T-helper 1 cell treated with Interleukin-12 subunit alpha and Interleukin-12 subunit beta and Interleukin-4 antibody, amounts not matched to agents 30 μg/mL and 1 μg/mL, for 36 hours (primary cell): ENCODE results near the gene HPX.

Experiments used
- H3K27ac Mint-ChIP-seq: one replicate; pipeline ENCODE4 v1.8.0; 2021; ENCODE audit warnings: mild to moderate bottlenecking, mixed read lengths
- H3K27me3 Mint-ChIP-seq: one replicate; pipeline ENCODE4 v1.8.0; 2021; ENCODE audit warnings: low read depth, mixed read lengths
- H3K36me3 Mint-ChIP-seq: one replicate; pipeline ENCODE4 v1.8.0; 2021; ENCODE audit warnings: low read depth, mixed read lengths
- H3K4me1 Mint-ChIP-seq: one replicate; pipeline ENCODE4 v1.8.0; 2021; ENCODE audit warnings: low read depth, mixed read lengths
- H3K4me3 Mint-ChIP-seq: one replicate; pipeline ENCODE4 v1.8.0; 2021; ENCODE audit warnings: mild to moderate bottlenecking, moderate library complexity, mixed read lengths
- H3K9me3 Mint-ChIP-seq: one replicate; pipeline ENCODE4 v1.8.0; 2021; ENCODE audit warnings: mixed read lengths

Gene HPX

DNA sequence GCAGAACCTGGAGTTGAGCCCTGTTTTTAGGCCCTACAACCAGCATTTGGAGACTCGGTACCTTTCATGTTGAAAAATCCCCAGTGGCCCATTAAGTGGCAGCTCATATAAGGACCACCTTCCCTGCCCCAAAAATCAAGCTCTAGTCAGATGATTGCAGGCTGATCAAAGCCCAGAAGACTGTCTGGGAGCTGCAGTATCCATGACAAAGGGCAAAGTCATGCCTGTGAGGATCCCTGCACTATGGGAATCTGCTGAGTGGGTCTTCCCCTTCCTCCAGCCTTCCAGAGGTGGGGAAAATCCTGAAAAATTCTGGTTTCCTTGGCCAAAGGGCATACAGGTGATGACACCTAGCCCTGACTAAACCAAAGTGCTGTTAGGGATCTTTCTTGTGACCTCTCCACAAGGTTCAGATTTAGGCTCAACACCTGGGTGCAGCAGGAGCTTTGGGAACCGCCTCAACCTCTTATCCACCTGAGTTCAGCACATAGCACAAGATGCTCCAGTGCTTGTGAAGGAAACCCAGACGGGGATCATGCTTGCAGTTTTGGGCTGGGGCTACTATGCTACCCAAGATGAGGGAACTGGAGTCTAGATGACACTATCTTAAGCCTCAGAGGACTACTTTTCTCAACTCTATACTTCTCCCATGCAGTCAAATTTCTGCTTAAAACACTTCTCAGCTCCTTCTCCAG is 34.2 kb upstream of the HPX start:
- Mint-ChIP-seq H3K4me3 (peak overlapping the region; percentile 25), H3K27ac (no peak overlapping the region), H3K4me1 (peaks cover 21% of the 10 kb centered on the region), H3K9me3 (no peaks in the 10 kb centered on the region), H3K36me3 (peaks cover 11% of the 10 kb centered on the region), H3K27me3 (peaks cover 13% of the 10 kb centered on the region)

GRCh38 chr11:6474413-6474792 is 33.6 kb upstream of the HPX start:
- Mint-ChIP-seq H3K27ac (peak overlapping the region; percentile 26), H3K36me3 (peaks cover 11% of the 10 kb centered on the region), H3K9me3 (no peaks in the 10 kb centered on the region), H3K4me3 (peak overlapping the region; percentile 68), H3K27me3 (peaks cover 13% of the 10 kb centered on the region), H3K4me1 (peaks cover 18% of the 10 kb centered on the region)

- Mint-ChIP-seq H3K36me3 (peaks cover 8% of the 10 kb centered on the region), H3K27me3 (peaks cover 13% of the 10 kb centered on the region), H3K4me1 (peaks cover 14% of the 10 kb centered on the region), H3K4me3 (peak within 1 kb of the TSS; percentile 80), H3K9me3 (no peaks in the 10 kb centered on the region), H3K27ac (peak within 1 kb of the TSS; percentile 26)
Observed at GRCh38 chr11:6473451-6474412, 32.9 kb upstream of the HPX start, which contains the start of gene TRIM3. Gene TRIM3, minus strand, starts transcription at chr11:6473941. Its CDS starts 8,246 bp downstream, at chr11:6465695.

DNA sequence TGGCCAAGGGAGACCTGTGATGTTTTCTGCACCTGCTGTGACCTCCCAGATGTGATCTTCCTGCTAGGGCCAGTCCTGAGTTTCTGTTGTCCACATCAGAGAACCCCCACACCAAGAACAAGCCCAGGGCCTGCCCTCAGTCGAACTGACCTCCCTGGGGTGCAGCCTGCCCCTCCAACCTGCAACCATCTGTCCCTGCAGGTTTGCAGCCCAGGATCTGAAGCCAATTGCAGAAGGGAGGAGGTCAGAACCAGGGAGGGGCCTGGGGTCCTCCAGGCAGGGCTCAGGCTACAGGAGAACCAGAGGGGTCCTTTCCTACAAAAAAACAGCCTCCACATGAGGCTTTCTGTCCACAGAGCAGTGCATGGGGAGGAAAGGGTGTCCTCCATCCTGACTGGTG is 32.1 kb upstream of the HPX start:
- peaks cover 14% of the 10 kb centered on the region for H3K4me1 Mint-ChIP-seq
- peak overlapping the region; percentile 50 for H3K4me3 Mint-ChIP-seq
- H3K36me3 Mint-ChIP-seq = peaks cover 4% of the 10 kb centered on the region
- H3K27me3 Mint-ChIP-seq = peaks cover 13% of the 10 kb centered on the region
- no peaks in the 10 kb centered on the region for H3K9me3 Mint-ChIP-seq
- H3K27ac Mint-ChIP-seq = no peak overlapping the region

DNA sequence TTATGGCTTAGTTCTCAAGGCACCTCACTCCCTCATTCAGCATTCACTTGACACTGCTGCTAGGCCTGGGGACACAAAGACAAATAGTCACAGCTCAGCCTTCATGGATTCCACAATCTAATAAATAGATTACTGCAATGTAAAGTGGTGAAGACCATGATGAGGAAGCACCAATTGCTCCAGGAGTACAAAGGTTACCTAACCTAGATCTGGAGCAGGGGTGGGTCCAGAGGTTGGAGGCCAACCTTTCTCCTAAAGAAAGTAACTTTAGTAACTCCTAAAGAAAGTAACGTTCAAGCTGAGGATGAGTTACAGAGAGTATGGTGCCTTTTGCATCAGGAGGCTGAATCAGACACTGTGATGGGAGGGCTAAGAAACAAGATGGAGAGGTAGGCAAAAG is 28.8 kb upstream of the HPX start:
- Mint-ChIP-seq H3K9me3 (no peaks in the 10 kb centered on the region), H3K36me3 (no peaks in the 10 kb centered on the region), H3K27me3 (peaks cover 30% of the 10 kb centered on the region), H3K4me3 (no peak overlapping the region), H3K4me1 (peaks cover 12% of the 10 kb centered on the region), H3K27ac (no peak overlapping the region)

- Mint-ChIP-seq H3K4me3 (no peak overlapping the region), H3K36me3 (no peaks in the 10 kb centered on the region), H3K27ac (no peak overlapping the region), H3K4me1 (peaks cover 9% of the 10 kb centered on the region), H3K9me3 (no peaks in the 10 kb centered on the region), H3K27me3 (peaks cover 30% of the 10 kb centered on the region)
Observed at GRCh38 chr11:6468712-6469495, 28.1 kb upstream of the HPX start.

- no peaks in the 10 kb centered on the region for H3K4me1 Mint-ChIP-seq
- H3K27ac Mint-ChIP-seq = no peak overlapping the region
- no peaks in the 10 kb centered on the region for H3K27me3 Mint-ChIP-seq
- no peaks in the 10 kb centered on the region for H3K9me3 Mint-ChIP-seq
- no peak overlapping the region for H3K4me3 Mint-ChIP-seq
- H3K36me3 Mint-ChIP-seq = peaks cover 3% of the 10 kb centered on the region
Observed at GRCh38 chr11:6459099-6459450, 18.3 kb upstream of the HPX start.

DNA sequence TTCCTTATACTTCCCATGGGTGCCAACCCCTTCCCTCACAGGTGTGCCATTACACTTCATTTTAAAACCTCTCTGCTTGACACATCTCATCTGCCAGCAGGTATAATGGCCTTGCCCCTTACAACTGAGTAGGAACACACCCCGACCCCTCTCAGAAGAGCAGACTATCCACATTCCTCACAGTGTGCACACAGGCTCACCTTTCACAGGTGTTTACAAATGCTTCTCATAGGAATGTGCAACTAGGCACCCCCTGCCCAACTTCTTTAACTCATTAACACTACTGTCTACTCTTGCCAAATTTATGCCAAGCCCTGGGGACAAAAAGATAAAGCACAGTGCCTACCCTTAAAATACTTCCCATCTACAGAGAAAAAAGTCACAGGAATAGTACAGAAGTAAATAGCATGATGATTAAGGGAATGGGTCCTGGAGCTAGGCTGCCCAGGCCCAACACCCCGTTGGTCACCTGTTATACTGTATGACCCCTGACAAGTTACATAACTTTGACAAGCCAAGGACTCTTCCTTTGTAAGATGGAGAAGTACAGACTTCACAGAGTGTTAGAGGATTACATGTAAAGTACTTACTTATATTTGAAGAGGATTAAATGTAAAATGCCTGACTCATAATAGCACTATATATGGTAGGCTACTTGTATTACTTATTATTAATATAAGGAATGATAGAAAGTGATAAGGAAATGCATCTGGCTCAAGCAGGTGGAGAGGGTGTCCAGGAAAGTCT is 17.7 kb upstream of the HPX start:
- no peaks in the 10 kb centered on the region for H3K27me3 Mint-ChIP-seq
- no peaks in the 10 kb centered on the region for H3K9me3 Mint-ChIP-seq
- H3K27ac Mint-ChIP-seq = no peak overlapping the region
- H3K36me3 Mint-ChIP-seq = no peaks in the 10 kb centered on the region
- no peak overlapping the region for H3K4me3 Mint-ChIP-seq
- no peaks in the 10 kb centered on the region for H3K4me1 Mint-ChIP-seq

DNA sequence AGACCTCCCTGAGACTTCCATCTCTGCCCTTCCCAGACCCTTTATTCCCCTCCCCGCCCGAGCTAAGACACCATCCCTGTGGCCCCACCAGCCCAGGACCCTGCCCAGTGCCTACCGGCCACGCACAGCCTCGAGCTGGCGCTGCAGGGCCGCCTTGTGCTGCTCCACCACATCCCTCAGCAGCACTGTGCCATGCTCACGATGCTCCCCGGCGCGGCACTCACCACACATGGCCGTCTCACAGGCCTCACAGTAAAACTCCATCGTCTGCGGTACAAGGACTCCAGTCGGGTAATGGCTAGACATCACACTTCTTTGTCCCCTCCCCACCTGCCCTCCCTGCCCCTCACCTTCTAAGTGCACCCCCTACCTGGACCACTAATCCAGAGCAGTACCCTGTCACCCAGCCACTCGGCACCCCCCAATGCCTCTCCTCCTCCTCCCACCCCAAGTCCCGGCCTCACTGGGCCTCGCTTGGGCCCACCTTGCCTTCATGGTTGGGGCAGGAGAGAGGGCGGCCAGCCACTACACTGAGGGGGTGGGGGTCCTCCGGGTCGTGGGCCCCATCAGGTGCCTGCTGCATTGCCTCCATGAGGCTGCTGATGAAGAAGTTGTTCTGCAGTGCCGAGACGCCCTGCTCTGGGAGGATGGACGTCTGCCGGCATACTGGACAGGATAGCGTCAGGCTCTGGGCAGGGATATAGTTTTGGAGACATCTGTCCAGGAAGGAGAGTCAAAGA is 17.0 kb upstream of the HPX start:
- Mint-ChIP-seq H3K27ac (no peak overlapping the region), H3K9me3 (no peaks in the 10 kb centered on the region), H3K4me1 (no peaks in the 10 kb centered on the region), H3K27me3 (no peaks in the 10 kb centered on the region), H3K36me3 (no peaks in the 10 kb centered on the region), H3K4me3 (no peak overlapping the region)

DNA sequence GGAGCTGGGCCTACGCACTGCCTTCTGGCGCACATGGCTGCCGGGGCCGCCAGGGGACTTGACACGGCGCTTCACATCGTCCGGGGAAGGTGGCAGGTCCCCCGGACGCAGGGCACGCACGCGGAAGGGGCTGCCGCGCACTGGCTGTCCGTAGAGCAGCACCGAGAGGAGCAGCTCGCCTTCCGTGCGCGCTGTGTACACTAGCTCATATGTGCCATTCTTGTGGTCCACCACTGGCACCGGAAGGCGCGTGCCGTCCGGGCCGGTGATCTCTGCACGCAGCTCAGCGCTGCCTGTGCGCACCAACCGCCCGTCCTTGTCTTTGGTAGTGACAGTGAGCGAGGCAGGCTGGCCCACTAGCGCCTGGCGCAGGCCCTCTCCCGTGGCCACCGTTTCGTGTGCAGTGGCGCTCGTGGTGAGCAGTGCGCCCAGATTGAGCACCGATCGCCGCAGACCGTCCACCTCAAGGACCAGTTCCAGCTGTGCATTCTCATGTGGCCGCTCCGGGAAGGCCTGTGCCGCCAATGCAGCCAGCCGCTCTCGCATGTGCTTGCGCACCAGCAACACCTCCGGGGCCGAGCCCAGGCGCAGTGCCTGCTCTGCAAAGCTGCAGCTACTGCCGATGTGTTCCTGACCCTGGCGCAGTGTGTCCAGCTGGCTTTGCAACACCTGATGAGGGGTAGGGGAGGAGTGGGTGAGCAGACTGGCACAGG is 15.7 kb upstream of the HPX start:
- no peaks in the 10 kb centered on the region for H3K27me3 Mint-ChIP-seq
- H3K4me3 Mint-ChIP-seq = no peak overlapping the region
- no peaks in the 10 kb centered on the region for H3K4me1 Mint-ChIP-seq
- H3K9me3 Mint-ChIP-seq = no peaks in the 10 kb centered on the region
- H3K36me3 Mint-ChIP-seq = no peaks in the 10 kb centered on the region
- H3K27ac Mint-ChIP-seq = no peak overlapping the region

DNA sequence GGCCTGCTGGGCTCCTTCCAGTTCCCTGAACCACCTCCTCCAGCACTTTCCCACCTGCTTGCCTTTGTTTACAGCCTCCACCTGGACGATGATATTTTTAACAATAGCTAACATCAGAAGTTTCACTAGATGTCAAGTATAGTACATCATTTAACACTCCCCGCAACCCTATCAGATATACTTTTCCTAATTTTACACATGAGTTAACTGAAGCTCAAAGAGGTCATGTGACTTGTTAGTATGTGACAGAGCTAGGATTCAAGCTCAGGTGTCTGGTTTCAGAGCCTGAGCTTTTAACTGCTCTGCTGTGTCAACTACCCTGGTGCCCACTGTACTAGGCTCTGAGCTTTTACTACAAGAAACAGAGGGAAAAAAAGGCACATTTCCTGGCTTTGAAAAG is 14.3 kb upstream of the HPX start:
- Mint-ChIP-seq H3K4me3 (no peak overlapping the region), H3K27me3 (no peaks in the 10 kb centered on the region), H3K36me3 (no peaks in the 10 kb centered on the region), H3K4me1 (no peaks in the 10 kb centered on the region), H3K27ac (no peak overlapping the region), H3K9me3 (no peaks in the 10 kb centered on the region)

- Mint-ChIP-seq H3K4me1 (no peaks in the 10 kb centered on the region), H3K4me3 (no peak overlapping the region), H3K27ac (no peak overlapping the region), H3K27me3 (no peaks in the 10 kb centered on the region), H3K36me3 (no peaks in the 10 kb centered on the region), H3K9me3 (no peaks in the 10 kb centered on the region)
Observed at GRCh38 chr11:6453152-6453551, 12.4 kb upstream of the HPX start.

DNA sequence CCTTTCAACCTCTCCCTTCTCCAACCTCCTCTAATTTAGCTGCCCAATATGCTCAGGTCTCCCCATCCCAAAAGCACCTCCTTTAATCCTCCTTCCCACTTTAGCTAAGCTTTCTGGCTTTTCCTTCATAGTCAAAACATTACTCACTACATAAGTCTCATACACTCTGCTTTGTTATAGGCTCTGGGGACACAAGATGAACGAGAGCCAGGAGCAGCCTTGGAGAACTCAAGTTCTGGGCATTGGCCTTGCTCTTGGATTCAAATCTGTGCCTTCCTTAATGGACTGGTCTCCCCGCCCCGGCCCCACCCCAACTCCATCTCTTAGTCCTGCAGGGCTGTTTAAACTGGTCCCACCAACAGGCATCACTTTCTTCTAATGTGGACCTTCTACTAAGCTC is 11.4 kb upstream of the HPX start:
- Mint-ChIP-seq H3K27me3 (no peaks in the 10 kb centered on the region), H3K9me3 (no peaks in the 10 kb centered on the region), H3K4me3 (no peak overlapping the region), H3K36me3 (no peaks in the 10 kb centered on the region), H3K27ac (no peak overlapping the region), H3K4me1 (no peaks in the 10 kb centered on the region)
